Neutrophil (primary cell): ENCODE data around the gene KNDC1.

Experiments
- H3K27ac ChIP-seq: fragments of 200-600 bp; sonication (generic); 2 replicates; pipeline ENCODE4 v1.5.1; 2016; ENCODE audit warnings: mild to moderate bottlenecking, moderate library complexity
- H3K27me3 ChIP-seq: fragments of 200-600 bp; sonication (generic); 2 replicates; pipeline ENCODE4 v1.6.0; 2016; ENCODE audit warnings: mild to moderate bottlenecking
- H3K36me3 ChIP-seq: fragments of 200-600 bp; sonication (generic); 2 replicates; pipeline ENCODE4 v1.5.1; 2017
- H3K4me1 ChIP-seq, 2 experiments: fragments of 200-600 bp in 1 of 2; sonication (generic) in 1 of 2; 1 replicate in 1 of 2; 2 replicates in 1 of 2; pipeline versions ENCODE4 v1.5.1 to v1.6.1; 2013 to 2016; ENCODE audit warnings: low read depth in 1 of 2, low read length in 1 of 2, mild to moderate bottlenecking in 1 of 2, moderate library complexity in 1 of 2; ENCODE audit not compliant: control insufficient read depth in 1 of 2, insufficient read depth in 1 of 2
- H3K4me3 ChIP-seq, 2 experiments: fragments of 200-600 bp in 1 of 2; sonication (generic) in 1 of 2; 1 replicate in 1 of 2; 2 replicates in 1 of 2; pipeline ENCODE4 v1.5.1; 2013 to 2016; ENCODE audit warnings: low read depth in 1 of 2, low read length in 1 of 2, mild to moderate bottlenecking in 1 of 2, moderate library complexity in 1 of 2
- H3K9me3 ChIP-seq: fragments of 200-600 bp; sonication (generic); 2 replicates; pipeline ENCODE4 v1.5.1; 2016
- TF ChIP-seq, protein P1 (sequence below): fragments of 200-600 bp; sonication (generic); IDR thresholded peaks from 2 replicates; pipeline ENCODE4 v1.5.1; 2016; ENCODE audit warnings: antibody characterized with exemption

The KNDC1 gene

DNA sequence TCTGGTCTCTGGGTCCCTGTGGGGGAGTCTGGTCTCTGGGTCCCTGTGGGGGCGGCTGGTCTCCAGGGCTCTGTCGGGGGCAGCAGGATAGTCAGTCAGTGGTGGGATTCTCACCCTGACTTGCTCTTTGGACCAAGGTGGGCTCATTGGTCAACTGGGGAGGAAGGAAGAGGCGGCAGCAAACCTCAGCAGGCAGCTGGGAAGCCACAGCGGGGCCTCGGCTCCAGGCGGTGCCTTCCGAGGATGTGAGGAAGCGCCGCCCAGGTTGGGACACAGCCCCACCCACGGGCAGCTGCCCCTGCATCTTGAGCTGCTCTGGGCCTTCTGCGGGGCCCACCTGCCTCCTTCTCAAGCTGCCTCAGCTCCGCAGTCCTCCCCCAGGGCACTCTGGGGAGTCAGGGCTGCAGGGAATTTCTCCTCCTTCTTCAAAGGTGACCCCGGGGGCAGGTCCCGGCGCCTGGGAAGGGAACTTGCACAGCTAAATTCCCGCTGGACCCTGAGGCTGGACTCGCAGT, 20.4 kb upstream of the KNDC1 start:
- Histone ChIP-seq H3K27ac (no peak overlapping the region), H3K27me3 (peaks cover 22% of the 10 kb centered on the region), H3K9me3 (no peaks in the 10 kb centered on the region), H3K4me3 (no peak overlapping the region), H3K36me3 (no peaks in the 10 kb centered on the region), H3K4me1 (no peaks in the 10 kb centered on the region)
- TF ChIP-seq, protein P1, sequence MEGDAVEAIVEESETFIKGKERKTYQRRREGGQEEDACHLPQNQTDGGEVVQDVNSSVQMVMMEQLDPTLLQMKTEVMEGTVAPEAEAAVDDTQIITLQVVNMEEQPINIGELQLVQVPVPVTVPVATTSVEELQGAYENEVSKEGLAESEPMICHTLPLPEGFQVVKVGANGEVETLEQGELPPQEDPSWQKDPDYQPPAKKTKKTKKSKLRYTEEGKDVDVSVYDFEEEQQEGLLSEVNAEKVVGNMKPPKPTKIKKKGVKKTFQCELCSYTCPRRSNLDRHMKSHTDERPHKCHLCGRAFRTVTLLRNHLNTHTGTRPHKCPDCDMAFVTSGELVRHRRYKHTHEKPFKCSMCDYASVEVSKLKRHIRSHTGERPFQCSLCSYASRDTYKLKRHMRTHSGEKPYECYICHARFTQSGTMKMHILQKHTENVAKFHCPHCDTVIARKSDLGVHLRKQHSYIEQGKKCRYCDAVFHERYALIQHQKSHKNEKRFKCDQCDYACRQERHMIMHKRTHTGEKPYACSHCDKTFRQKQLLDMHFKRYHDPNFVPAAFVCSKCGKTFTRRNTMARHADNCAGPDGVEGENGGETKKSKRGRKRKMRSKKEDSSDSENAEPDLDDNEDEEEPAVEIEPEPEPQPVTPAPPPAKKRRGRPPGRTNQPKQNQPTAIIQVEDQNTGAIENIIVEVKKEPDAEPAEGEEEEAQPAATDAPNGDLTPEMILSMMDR = no peak

DNA sequence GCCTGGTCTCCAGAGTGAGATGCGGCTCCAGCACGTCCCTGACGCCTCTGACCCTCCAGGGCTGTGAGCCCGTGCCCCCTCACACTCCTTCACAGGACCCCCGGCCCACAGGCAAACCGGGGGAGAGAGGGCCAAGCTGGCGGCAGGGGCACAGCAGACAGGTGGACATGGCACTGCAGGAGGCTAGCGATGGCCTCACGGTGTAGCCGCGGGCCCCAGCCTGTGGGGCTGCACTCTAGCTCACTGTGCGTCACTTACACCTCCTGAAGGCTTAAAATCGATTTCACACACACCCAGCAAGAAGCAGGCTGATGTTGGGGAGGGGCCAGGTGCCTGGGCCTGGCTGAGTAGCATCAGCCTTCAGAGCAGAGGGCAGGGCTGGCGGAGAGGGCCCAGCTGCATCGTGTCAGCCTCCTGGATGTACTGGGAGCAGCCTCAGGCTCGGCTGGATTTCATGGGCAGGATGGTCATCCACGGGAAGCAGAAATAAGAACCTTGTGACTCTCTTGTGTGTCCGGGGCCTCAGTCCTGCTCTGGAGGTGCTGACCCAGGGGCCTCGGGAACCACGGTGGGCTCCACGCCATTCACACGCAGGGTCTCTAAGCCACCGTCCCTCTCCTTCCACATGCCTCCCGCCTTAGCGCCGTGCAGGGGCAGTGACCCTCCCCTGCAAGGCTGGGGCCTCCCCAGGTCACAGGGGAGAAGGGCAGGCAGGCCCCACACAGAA, 19.4 kb upstream of the KNDC1 start:
- Histone ChIP-seq H3K4me1 (no peaks in the 10 kb centered on the region), H3K4me3 (no peak overlapping the region), H3K36me3 (no peaks in the 10 kb centered on the region), H3K27ac (no peak overlapping the region), H3K27me3 (peaks cover 31% of the 10 kb centered on the region), H3K9me3 (no peaks in the 10 kb centered on the region)
- TF ChIP-seq, protein P1 = no peak

DNA sequence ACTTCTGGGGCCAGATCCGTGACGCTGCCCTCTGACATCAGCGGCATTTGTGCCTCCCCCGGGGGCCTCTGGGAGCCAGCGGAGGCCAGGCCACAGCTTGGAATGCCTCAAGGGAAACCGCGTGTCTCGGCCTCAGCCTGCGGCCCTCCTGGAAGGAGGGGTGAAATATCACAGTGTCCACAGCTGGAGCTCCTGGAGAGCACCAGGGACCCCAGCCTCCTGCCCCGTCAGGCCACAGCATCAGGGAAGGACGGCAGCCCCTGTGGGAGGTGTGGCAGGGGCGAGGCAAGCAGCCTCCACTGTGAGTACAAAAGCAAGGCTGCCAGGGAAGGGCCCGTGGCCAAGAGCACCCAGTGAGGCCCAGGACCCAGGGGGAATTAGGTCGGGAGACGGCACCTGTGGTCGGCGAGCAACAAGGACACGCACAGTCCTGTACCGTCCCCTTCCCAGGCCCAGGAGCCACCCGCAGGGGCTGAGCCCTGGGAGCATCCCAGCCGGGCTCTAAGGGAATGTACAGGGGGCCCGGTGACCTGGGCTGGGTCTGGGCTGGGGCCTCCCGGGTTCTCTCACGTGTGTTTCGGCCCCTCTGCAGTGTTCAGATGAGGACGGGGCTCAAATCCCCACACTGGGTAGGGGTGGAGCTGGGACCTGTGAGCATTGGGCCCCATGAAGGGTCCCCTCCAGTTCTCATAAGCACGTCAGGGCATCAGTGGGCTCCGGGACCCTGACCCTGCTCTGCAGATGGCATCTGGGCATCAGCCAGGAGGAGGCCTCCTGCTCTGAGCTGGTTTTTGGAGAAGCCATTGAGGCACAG, 18.7 kb upstream of the KNDC1 start:
- Histone ChIP-seq H3K9me3 (no peaks in the 10 kb centered on the region), H3K36me3 (no peaks in the 10 kb centered on the region), H3K4me1 (no peaks in the 10 kb centered on the region), H3K27me3 (peaks cover 35% of the 10 kb centered on the region), H3K27ac (no peak overlapping the region), H3K4me3 (no peak overlapping the region)
- TF ChIP-seq, protein P1 = no peak

- H3K36me3 ChIP-seq = no peaks in the 10 kb centered on the region
- no peak overlapping the region for H3K4me3 ChIP-seq
- TF ChIP-seq, protein P1 = no peak
- no peaks in the 10 kb centered on the region for H3K4me1 ChIP-seq
- no peaks in the 10 kb centered on the region for H3K9me3 ChIP-seq
- no peak overlapping the region for H3K27ac ChIP-seq
- peaks cover 37% of the 10 kb centered on the region for H3K27me3 ChIP-seq
These were observed 18.1 kb upstream of the KNDC1 start for GRCh38 chr10:133141958-133142340.

DNA sequence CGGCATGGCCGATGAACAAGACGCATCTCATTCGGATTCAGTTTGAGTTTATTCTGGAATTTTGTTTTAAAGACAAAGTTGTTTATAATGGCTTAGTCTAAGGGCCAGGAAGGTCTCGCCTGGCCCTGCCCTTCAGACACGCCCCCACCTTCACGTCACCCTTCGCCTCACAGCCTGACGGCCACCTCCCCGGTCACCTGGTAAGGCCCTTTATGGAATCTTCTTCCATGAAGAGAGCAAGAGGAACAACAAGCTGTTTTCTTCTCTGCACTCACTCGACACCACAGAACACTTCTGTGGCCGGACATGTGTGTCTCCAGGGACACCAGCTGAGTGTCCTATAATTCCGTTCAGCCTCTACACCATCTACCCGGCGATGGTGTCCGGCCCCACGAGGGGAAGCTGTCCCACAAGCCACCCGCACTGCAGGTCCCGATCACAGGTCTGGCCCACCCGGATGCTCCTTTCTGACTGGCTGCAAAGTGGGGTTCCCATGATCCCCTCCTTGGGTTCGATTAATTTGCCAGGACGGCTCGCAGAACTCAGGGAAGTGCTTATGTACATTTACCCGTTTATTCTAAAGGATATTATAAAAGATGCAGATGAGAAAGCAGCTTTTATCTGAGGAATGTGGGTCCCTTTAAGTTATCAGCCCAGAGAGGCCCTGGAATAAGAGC, 17.4 kb upstream of the KNDC1 start:
- H3K36me3 ChIP-seq = no peaks in the 10 kb centered on the region
- no peaks in the 10 kb centered on the region for H3K9me3 ChIP-seq
- TF ChIP-seq, protein P1 = no peak
- no peaks in the 10 kb centered on the region for H3K4me1 ChIP-seq
- no peak overlapping the region for H3K27ac ChIP-seq
- H3K27me3 ChIP-seq = peaks cover 42% of the 10 kb centered on the region
- no peak overlapping the region for H3K4me3 ChIP-seq
